Measurements from ENCODE around the gene CDC42BPG.

The CDC42BPG gene

GRCh38 chr11:64844330-64845128 lies at the start of gene CDC42BPG:
CDC42BPG (minus strand) TSS chr11:64844653; CDS start chr11:64844569, 84 bp downstream.
- peaks cover 10% of the 10 kb centered on the region for H3K36me3 ChIP-seq (ENCODE audit: control insufficient read depth, insufficient read depth, low read length)
- H3K4me3 ChIP-seq (ENCODE audit: low read depth, low read length): peak within 1 kb of the TSS; percentile 84
- no peak within 1 kb of the TSS for H3K27ac ChIP-seq (ENCODE audit: low read depth, low read length)
- peaks cover 33% of the 10 kb centered on the region for H3K4me1 ChIP-seq (ENCODE audit: control insufficient read depth, insufficient read depth, low read length)
- peak within 1 kb of the TSS; percentile 47 for H3K9ac ChIP-seq (ENCODE audit: low read length)
- no peaks in the 10 kb centered on the region for H3K9me3 ChIP-seq (ENCODE audit: control insufficient read depth, insufficient read depth, low read depth, low read length)
- H3K27me3 ChIP-seq (ENCODE audit: control insufficient read depth, insufficient read depth, low read length): no peaks in the 10 kb centered on the region

GRCh38 chr11:64893194-64894069 lies 49.0 kb upstream of the CDC42BPG start:
- Histone ChIP-seq H3K27ac (ENCODE audit: low read depth, low read length) (no peak overlapping the region), H3K36me3 (ENCODE audit: control insufficient read depth, insufficient read depth, low read length) (peaks cover 27% of the 10 kb centered on the region), H3K9ac (ENCODE audit: low read length) (no peak overlapping the region), H3K27me3 (ENCODE audit: control insufficient read depth, insufficient read depth, low read length) (no peaks in the 10 kb centered on the region), H3K4me3 (ENCODE audit: low read depth, low read length) (no peak overlapping the region), H3K4me1 (ENCODE audit: control insufficient read depth, insufficient read depth, low read length) (peaks cover 8% of the 10 kb centered on the region; the same call in 1 of the 2 replicates), H3K9me3 (ENCODE audit: control insufficient read depth, insufficient read depth, low read depth, low read length) (no peaks in the 10 kb centered on the region)

GRCh38 chr11:64892838-64893193 lies 48.4 kb upstream of the CDC42BPG start:
- Histone ChIP-seq H3K27me3 (ENCODE audit: control insufficient read depth, insufficient read depth, low read length) (no peaks in the 10 kb centered on the region), H3K9me3 (ENCODE audit: control insufficient read depth, insufficient read depth, low read depth, low read length) (no peaks in the 10 kb centered on the region), H3K36me3 (ENCODE audit: control insufficient read depth, insufficient read depth, low read length) (peaks cover 21% of the 10 kb centered on the region), H3K4me1 (ENCODE audit: control insufficient read depth, insufficient read depth, low read length) (peaks cover 12% of the 10 kb centered on the region), H3K9ac (ENCODE audit: low read length) (no peak overlapping the region), H3K27ac (ENCODE audit: low read depth, low read length) (no peak overlapping the region), H3K4me3 (ENCODE audit: low read depth, low read length) (no peak overlapping the region)

- Histone ChIP-seq H3K4me1 (ENCODE audit: control insufficient read depth, insufficient read depth, low read length) (peaks cover 15% of the 10 kb centered on the region), H3K9me3 (ENCODE audit: control insufficient read depth, insufficient read depth, low read depth, low read length) (no peaks in the 10 kb centered on the region), H3K4me3 (ENCODE audit: low read depth, low read length) (no peak overlapping the region), H3K27me3 (ENCODE audit: control insufficient read depth, insufficient read depth, low read length) (no peaks in the 10 kb centered on the region), H3K36me3 (ENCODE audit: control insufficient read depth, insufficient read depth, low read length) (peaks cover 17% of the 10 kb centered on the region), H3K9ac (ENCODE audit: low read length) (no peak overlapping the region), H3K27ac (ENCODE audit: low read depth, low read length) (no peak overlapping the region)
Observed at GRCh38 chr11:64892411-64892831, 48.0 kb upstream of the CDC42BPG start.

- peaks cover 18% of the 10 kb centered on the region for H3K4me1 ChIP-seq (ENCODE audit: control insufficient read depth, insufficient read depth, low read length)
- H3K9ac ChIP-seq (ENCODE audit: low read length): no peak overlapping the region
- H3K4me3 ChIP-seq (ENCODE audit: low read depth, low read length): no peak overlapping the region
- no peaks in the 10 kb centered on the region for H3K9me3 ChIP-seq (ENCODE audit: control insufficient read depth, insufficient read depth, low read depth, low read length)
- peaks cover 12% of the 10 kb centered on the region for H3K36me3 ChIP-seq (ENCODE audit: control insufficient read depth, insufficient read depth, low read length)
- H3K27ac ChIP-seq (ENCODE audit: low read depth, low read length): no peak overlapping the region
- no peaks in the 10 kb centered on the region for H3K27me3 ChIP-seq (ENCODE audit: control insufficient read depth, insufficient read depth, low read length)
Observed at GRCh38 chr11:64891880-64892279, 47.4 kb upstream of the CDC42BPG start.

GRCh38 chr11:64891215-64891848 lies 46.9 kb upstream of the CDC42BPG start:
- peaks cover 18% of the 10 kb centered on the region for H3K4me1 ChIP-seq (ENCODE audit: control insufficient read depth, insufficient read depth, low read length)
- H3K36me3 ChIP-seq (ENCODE audit: control insufficient read depth, insufficient read depth, low read length): peaks cover 7% of the 10 kb centered on the region
- H3K9me3 ChIP-seq (ENCODE audit: control insufficient read depth, insufficient read depth, low read depth, low read length): no peaks in the 10 kb centered on the region
- H3K4me3 ChIP-seq (ENCODE audit: low read depth, low read length): no peak overlapping the region
- no peak overlapping the region for H3K9ac ChIP-seq (ENCODE audit: low read length)
- H3K27me3 ChIP-seq (ENCODE audit: control insufficient read depth, insufficient read depth, low read length): no peaks in the 10 kb centered on the region
- H3K27ac ChIP-seq (ENCODE audit: low read depth, low read length): no peak overlapping the region

- Histone ChIP-seq H3K27ac (ENCODE audit: low read depth, low read length) (no peak overlapping the region), H3K36me3 (ENCODE audit: control insufficient read depth, insufficient read depth, low read length) (peaks cover 4% of the 10 kb centered on the region; the same call in 1 of the 2 replicates), H3K9me3 (ENCODE audit: control insufficient read depth, insufficient read depth, low read depth, low read length) (no peaks in the 10 kb centered on the region), H3K4me3 (ENCODE audit: low read depth, low read length) (no peak overlapping the region), H3K9ac (ENCODE audit: low read length) (no peak overlapping the region), H3K27me3 (ENCODE audit: control insufficient read depth, insufficient read depth, low read length) (no peaks in the 10 kb centered on the region), H3K4me1 (ENCODE audit: control insufficient read depth, insufficient read depth, low read length) (peaks cover 18% of the 10 kb centered on the region)
Observed at GRCh38 chr11:64890522-64890939, 46.1 kb upstream of the CDC42BPG start.

GRCh38 chr11:64888729-64889511 lies 44.5 kb upstream of the CDC42BPG start:
- Histone ChIP-seq H3K4me1 (ENCODE audit: control insufficient read depth, insufficient read depth, low read length) (peaks cover 18% of the 10 kb centered on the region), H3K27ac (ENCODE audit: low read depth, low read length) (no peak overlapping the region), H3K9me3 (ENCODE audit: control insufficient read depth, insufficient read depth, low read depth, low read length) (no peaks in the 10 kb centered on the region)

GRCh38 chr11:64888406-64888728 lies 43.9 kb upstream of the CDC42BPG start:
- Histone ChIP-seq H3K36me3 (ENCODE audit: control insufficient read depth, insufficient read depth, low read length) (no peaks in the 10 kb centered on the region), H3K9me3 (ENCODE audit: control insufficient read depth, insufficient read depth, low read depth, low read length) (no peaks in the 10 kb centered on the region), H3K4me3 (ENCODE audit: low read depth, low read length) (peak overlapping the region; percentile 49), H3K27me3 (ENCODE audit: control insufficient read depth, insufficient read depth, low read length) (no peaks in the 10 kb centered on the region), H3K27ac (ENCODE audit: low read depth, low read length) (no peak overlapping the region), H3K9ac (ENCODE audit: low read length) (peak overlapping the region; percentile 56), H3K4me1 (ENCODE audit: control insufficient read depth, insufficient read depth, low read length) (peaks cover 18% of the 10 kb centered on the region)

More at GRCh38 chr11:64888729-64889511, 44.5 kb upstream of the CDC42BPG start:
- no peak overlapping the region for H3K4me3 ChIP-seq (ENCODE audit: low read depth, low read length)
- H3K27me3 ChIP-seq (ENCODE audit: control insufficient read depth, insufficient read depth, low read length): no peaks in the 10 kb centered on the region
- H3K9ac ChIP-seq (ENCODE audit: low read length): no peak overlapping the region
- no peaks in the 10 kb centered on the region for H3K36me3 ChIP-seq (ENCODE audit: control insufficient read depth, insufficient read depth, low read length)

GRCh38 chr11:64887757-64888405 lies 43.4 kb upstream of the CDC42BPG start:
- Histone ChIP-seq H3K27ac (ENCODE audit: low read depth, low read length) (no peak overlapping the region), H3K9me3 (ENCODE audit: control insufficient read depth, insufficient read depth, low read depth, low read length) (no peaks in the 10 kb centered on the region), H3K36me3 (ENCODE audit: control insufficient read depth, insufficient read depth, low read length) (no peaks in the 10 kb centered on the region), H3K4me3 (ENCODE audit: low read depth, low read length) (peak overlapping the region; percentile 49), H3K4me1 (ENCODE audit: control insufficient read depth, insufficient read depth, low read length) (peaks cover 18% of the 10 kb centered on the region), H3K27me3 (ENCODE audit: control insufficient read depth, insufficient read depth, low read length) (no peaks in the 10 kb centered on the region), H3K9ac (ENCODE audit: low read length) (peak overlapping the region; percentile 56)

Measured in HUES6 (cell line).